ENCODE measurements around the gene DRD2.

DNA sequence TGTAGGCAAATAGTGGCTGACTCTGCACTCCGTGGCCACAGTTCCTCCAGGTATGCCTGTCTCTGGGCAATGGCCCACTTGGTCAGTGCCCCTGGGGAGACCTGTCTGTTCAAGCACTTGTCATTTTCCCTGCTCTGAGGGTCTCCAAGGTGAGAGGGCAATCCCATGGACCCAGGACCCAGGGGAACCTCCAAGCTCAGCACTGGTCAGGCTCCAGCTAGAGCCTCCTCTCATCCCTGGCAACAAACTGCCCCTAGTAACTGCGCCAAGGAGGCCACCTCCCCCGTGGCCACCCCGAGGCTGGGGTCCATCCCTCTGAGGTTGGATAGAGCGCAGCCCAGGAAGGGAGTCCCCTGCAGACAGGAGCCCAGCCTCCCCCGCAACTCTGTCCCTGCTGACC, 88.3 kb downstream of the DRD2 start:
- TF ChIP-seq, protein P1, sequence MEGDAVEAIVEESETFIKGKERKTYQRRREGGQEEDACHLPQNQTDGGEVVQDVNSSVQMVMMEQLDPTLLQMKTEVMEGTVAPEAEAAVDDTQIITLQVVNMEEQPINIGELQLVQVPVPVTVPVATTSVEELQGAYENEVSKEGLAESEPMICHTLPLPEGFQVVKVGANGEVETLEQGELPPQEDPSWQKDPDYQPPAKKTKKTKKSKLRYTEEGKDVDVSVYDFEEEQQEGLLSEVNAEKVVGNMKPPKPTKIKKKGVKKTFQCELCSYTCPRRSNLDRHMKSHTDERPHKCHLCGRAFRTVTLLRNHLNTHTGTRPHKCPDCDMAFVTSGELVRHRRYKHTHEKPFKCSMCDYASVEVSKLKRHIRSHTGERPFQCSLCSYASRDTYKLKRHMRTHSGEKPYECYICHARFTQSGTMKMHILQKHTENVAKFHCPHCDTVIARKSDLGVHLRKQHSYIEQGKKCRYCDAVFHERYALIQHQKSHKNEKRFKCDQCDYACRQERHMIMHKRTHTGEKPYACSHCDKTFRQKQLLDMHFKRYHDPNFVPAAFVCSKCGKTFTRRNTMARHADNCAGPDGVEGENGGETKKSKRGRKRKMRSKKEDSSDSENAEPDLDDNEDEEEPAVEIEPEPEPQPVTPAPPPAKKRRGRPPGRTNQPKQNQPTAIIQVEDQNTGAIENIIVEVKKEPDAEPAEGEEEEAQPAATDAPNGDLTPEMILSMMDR (IDR thresholded peaks at IDR 0.05; ENCODE audit: insufficient read depth, low read length, poor library complexity, severe bottlenecking): no peak
- no peak for TF ChIP-seq EZH2phosphoT487 (conservative IDR thresholded peaks at IDR 0.05; ENCODE audit: low read length)
